Stimulated activated memory B cell treated with anti-CD40 and anti-IgM and Interleukin-4, amounts not matched to agents 10 μg/mL and 1 μg/mL and 100 μg/mL, for 72 hours (primary cell): ENCODE data around the gene TSPO.
"Not testable (repeated sequence)": the region's sequence is repeated elsewhere in the genome, so short reads cannot be mapped to it uniquely, and the experiment has no call there.

Source experiments
- ATAC-seq: fragments of 150-1000 bp; cut with Tn5 transposase; 2 replicates; pipeline ENCODE4 v1.10.0; 2021
- H3K27ac Mint-ChIP-seq: one replicate; pipeline ENCODE4 v1.8.0; 2022; ENCODE audit warnings: mild to moderate bottlenecking, mixed read lengths
- H3K27me3 Mint-ChIP-seq: one replicate; pipeline ENCODE4 v1.8.0; 2022; ENCODE audit warnings: mixed read lengths
- H3K36me3 Mint-ChIP-seq: one replicate; pipeline ENCODE4 v1.8.0; 2022; ENCODE audit warnings: mixed read lengths
- H3K4me1 Mint-ChIP-seq: one replicate; pipeline ENCODE4 v1.8.0; 2022; ENCODE audit warnings: mixed read lengths
- H3K4me3 Mint-ChIP-seq: one replicate; pipeline ENCODE4 v1.8.0; 2022; ENCODE audit warnings: mild to moderate bottlenecking, moderate library complexity, mixed read lengths
- H3K9me3 Mint-ChIP-seq: one replicate; pipeline ENCODE4 v1.8.0; 2022; ENCODE audit warnings: mixed read lengths

TSPO gene

DNA sequence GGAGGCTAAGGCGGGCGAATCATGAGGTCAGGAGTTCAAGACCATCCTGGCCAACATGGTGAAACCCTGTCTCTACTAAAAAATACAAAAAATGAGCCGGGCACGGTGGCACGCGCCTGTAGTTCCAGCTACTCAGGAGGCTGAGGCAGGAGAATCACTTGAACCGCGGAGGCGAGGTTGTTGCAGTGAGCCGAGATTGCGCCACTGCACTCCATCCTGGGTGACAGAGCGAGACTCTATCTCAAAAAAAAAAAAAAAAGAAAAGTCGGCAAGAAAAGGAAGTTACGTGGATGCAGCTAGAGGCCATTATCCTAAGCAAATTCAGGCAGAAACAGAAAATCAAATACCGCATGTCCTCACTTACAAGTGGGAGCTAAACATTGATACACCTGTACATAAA lies 5.0 kb upstream of the TSPO start:
- peak overlapping the region; percentile 40 for H3K27ac Mint-ChIP-seq
- ATAC-seq, H3K4me3 Mint-ChIP-seq: not testable (repeated sequence)

DNA sequence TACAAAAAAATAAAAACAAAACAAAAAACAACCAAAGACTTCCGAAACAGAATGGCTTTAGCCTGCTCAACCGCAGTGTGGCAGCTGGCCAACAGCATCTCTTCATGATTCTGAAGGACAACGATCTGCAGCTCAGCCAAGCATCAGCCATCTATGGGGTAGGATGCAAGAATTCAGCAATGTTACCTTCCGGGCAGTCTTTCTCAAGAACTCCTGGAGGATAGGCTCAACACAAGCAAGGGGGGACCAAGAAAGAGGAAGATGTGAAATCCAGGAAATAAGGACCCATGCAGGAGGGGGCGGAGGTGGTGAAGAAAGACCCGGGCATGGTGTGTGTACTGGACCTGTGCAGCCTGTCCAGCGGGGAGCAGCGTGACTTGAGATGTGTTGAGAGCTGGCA lies 3.5 kb upstream of the TSPO start:
- no peaks in the 10 kb centered on the region for H3K36me3 Mint-ChIP-seq
- H3K9me3 Mint-ChIP-seq: no peaks in the 10 kb centered on the region
- H3K27ac Mint-ChIP-seq: peak overlapping the region; percentile 40
- no peak overlapping the region for H3K4me3 Mint-ChIP-seq
- peaks cover 3% of the 10 kb centered on the region for H3K27me3 Mint-ChIP-seq
- ATAC-seq: no peak
- H3K4me1 Mint-ChIP-seq: peaks cover 65% of the 10 kb centered on the region

More for the DNA sequence above, 5.0 kb upstream of the TSPO start:
- H3K4me1 Mint-ChIP-seq: peaks cover 69% of the 10 kb centered on the region
- H3K9me3 Mint-ChIP-seq, H3K36me3 Mint-ChIP-seq, H3K27me3 Mint-ChIP-seq: not testable (repeated sequence)

DNA sequence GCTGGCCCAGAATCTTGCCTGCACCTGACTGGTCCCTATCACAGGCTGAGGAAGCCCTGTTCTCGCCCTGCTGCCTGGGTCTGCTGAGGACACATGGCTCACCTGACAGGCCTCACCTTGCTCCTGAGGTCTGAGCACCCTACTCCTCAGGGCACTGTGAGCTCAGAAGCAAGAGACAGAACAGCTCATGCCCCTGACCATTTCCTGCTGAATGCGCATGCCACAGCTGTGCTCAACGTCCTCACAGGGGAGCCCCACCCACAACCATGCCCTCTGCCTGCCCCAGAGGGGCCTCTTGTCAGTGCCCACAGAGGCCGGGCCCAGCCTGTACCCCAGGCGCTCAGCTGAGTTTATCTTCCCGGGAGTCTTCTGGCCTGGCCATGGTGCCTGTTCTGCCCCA lies 2.8 kb upstream of the TSPO start:
- H3K4me1 Mint-ChIP-seq: peaks cover 63% of the 10 kb centered on the region
- peak overlapping the region; percentile 40 for H3K27ac Mint-ChIP-seq
- no peaks in the 10 kb centered on the region for H3K9me3 Mint-ChIP-seq
- peaks cover 9% of the 10 kb centered on the region for H3K27me3 Mint-ChIP-seq
- ATAC-seq: no peak
- H3K4me3 Mint-ChIP-seq: no peak overlapping the region
- no peaks in the 10 kb centered on the region for H3K36me3 Mint-ChIP-seq

DNA sequence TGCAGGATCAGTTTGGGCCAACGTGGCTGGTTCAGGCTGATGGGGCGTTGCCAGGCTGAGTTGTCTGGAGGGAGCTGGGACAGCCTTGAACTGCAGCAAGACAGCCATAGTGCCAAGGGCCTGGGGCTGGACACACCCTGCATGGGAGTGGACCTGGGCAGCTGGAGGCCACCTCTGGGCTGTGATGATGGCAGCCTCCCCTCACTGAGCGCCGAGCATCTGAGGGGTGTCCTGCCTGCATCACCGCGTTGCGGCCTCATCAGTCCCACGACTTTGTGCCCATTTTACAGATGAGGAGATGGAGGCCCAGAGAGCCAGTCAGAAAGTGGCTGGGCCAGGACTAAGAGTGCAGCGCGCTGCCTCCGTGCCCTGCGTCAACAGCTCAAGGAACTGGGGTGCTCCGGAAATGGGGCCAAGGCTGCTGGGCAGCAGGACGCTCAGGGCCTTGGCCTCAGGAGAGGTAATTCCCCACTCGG lies 590 bp upstream of the TSPO start:
- H3K27ac Mint-ChIP-seq: peak overlapping the region; percentile 29
- H3K27me3 Mint-ChIP-seq: peaks cover 9% of the 10 kb centered on the region
- ATAC-seq: no peak
- no peaks in the 10 kb centered on the region for H3K36me3 Mint-ChIP-seq
- no peaks in the 10 kb centered on the region for H3K9me3 Mint-ChIP-seq
- peak overlapping the region; percentile 80 for H3K4me3 Mint-ChIP-seq
- peaks cover 78% of the 10 kb centered on the region for H3K4me1 Mint-ChIP-seq

DNA sequence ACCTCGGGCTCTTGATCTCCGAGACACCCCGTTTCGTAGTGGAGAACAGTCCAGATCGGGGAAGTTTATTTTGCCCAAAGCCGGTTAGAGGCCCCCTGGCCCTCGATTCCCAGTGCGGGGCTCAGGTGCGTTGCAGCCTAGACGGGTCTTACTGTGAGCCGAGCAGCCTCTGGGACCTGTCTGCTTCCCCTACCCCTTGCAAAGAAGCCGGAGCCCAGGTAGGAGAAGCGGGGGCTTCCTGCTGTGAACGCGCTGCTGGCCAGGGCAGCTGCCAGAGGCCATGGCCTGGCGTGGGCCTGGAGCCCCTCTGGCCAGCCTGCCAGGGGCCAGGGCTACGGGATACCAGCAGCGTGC lies 621 bp downstream of the TSPO start:
- H3K9me3 Mint-ChIP-seq: no peaks in the 10 kb centered on the region
- ATAC-seq: peak; percentile 10
- H3K27ac Mint-ChIP-seq: peak overlapping the region; percentile 29
- peaks cover 74% of the 10 kb centered on the region for H3K4me1 Mint-ChIP-seq
- no peaks in the 10 kb centered on the region for H3K36me3 Mint-ChIP-seq
- H3K27me3 Mint-ChIP-seq: peaks cover 9% of the 10 kb centered on the region
- H3K4me3 Mint-ChIP-seq: peak overlapping the region; percentile 77

DNA sequence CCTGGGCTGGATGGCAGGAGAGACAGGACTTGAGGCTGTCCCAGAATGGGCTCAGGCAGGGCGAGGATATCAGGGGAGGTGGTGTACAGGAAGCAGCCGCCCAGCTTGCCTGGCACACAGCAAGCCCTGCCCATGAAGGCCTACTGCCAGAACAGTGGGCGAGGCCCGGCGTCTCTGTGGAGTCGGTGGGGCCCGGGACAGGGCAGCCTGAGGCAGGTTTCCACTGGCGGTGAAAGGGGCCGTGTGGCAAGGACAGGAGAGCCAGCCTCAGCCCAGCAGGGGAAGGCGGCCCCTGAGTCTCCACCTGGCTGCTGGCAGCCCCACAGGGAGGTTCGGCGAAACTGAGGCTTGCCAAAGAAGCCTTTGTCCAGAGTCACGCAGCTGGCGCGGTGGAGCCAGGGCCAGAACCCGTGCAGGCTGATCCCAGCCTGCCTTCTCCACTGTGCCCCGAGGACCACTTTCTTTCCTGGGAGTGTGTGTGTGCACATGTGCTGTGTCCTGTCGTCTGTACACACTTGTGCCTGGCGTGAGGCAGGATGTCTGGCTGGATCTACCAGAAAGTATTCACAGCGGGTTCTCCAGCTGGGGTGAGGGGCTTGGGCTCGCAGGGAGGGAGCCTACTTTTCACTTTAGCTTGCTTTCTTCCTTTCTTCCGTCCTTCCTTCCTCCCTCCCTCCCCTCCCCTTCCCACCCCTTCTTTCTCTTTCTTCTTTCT lies 1.2 kb downstream of the TSPO start:
- Mint-ChIP-seq H3K27ac (peak overlapping the region; percentile 29), H3K36me3 (no peaks in the 10 kb centered on the region), H3K4me1 (peaks cover 68% of the 10 kb centered on the region), H3K4me3 (peak overlapping the region; percentile 77), H3K9me3 (no peaks in the 10 kb centered on the region), H3K27me3 (peaks cover 9% of the 10 kb centered on the region)
- peak; percentile 69 for ATAC-seq

DNA sequence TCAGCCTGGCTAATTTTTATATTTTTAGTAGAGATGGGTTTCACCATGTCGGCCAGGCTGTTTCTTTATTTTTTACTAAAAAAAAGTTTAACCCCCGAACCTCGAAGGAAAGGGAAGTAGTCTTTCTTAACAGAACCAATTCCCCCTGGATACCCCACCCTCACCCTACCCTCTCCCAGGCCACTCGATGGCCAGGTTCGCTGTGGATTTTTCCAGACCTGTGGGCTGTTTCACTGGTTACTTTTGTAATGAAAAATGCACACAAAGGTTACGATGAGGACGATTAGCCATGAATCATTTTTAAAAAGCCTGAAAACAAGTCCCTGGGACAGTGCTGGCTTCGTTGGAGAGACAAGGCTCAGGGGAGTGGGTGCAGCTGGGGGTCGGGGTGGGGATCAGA lies 2.5 kb downstream of the TSPO start:
- peak overlapping the region; percentile 43 for H3K4me3 Mint-ChIP-seq
- no peaks in the 10 kb centered on the region for H3K36me3 Mint-ChIP-seq
- H3K4me1 Mint-ChIP-seq: peaks cover 55% of the 10 kb centered on the region
- no peak overlapping the region for H3K27ac Mint-ChIP-seq
- peaks cover 9% of the 10 kb centered on the region for H3K27me3 Mint-ChIP-seq
- peak; percentile 25 for ATAC-seq
- no peaks in the 10 kb centered on the region for H3K9me3 Mint-ChIP-seq

DNA sequence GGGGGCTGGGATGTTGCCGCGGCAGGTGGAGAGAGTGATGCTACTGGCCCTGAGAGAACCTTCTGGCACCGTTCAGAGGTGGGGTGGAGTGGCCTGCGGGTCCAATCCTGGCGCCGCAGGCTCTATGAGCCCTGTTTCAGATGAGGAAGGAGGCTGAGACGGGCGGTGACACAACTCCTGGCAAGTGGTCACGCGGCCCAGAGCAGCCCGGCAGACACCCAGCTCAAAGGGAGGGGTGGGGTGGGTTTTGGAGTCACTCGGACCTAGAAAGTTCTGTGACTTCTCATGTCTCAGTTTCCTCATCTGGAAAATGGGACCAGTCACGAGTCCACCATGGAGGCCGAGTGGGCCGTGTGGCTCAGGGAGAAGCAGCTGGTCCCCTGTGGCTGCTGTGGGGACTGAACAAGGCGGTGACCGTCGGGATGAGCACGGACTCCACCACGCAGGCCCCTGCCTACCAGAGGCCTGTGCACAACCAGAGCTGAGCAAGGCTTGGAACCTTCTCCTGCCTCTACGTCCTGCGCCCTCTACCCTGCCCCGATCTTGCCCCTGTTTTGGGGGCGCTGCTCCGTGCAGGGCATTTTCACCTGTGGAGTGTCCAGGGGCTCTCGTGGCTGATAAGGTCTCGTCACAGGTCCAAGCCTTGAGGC lies 3.7 kb downstream of the TSPO start:
- Mint-ChIP-seq H3K27ac (peak overlapping the region; percentile 46), H3K36me3 (no peaks in the 10 kb centered on the region)

DNA sequence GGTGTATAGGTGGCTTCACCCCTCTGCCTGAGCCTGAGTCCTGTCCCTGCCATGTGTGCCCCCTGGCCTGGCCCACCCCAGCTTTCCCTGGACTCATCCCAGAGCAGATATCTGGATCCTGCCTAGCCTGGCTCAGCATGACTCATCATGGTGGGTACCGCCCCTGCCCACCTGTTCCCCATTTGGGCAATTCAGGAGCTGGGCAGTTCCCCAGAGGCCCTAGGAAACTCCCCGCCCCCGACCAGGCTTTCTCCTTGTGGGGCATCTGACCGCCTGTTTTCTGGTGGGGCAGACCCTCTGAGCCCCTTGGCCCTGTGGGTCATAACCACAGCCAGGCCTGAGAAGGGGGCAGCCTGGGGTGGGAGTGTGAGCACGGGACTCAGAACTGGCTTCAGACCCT lies 4.4 kb downstream of the TSPO start:
- Mint-ChIP-seq H3K4me1 (peaks cover 48% of the 10 kb centered on the region), H3K9me3 (no peaks in the 10 kb centered on the region), H3K4me3 (peak overlapping the region; percentile 41), H3K27ac (no peak overlapping the region), H3K27me3 (peaks cover 9% of the 10 kb centered on the region), H3K36me3 (no peaks in the 10 kb centered on the region)
- ATAC-seq: peak; percentile 9

More for the DNA sequence above, 3.7 kb downstream of the TSPO start:
- ATAC-seq: no peak
- no peaks in the 10 kb centered on the region for H3K9me3 Mint-ChIP-seq
- H3K4me1 Mint-ChIP-seq: peaks cover 53% of the 10 kb centered on the region
- H3K4me3 Mint-ChIP-seq: no peak overlapping the region
- H3K27me3 Mint-ChIP-seq: peaks cover 9% of the 10 kb centered on the region

DNA sequence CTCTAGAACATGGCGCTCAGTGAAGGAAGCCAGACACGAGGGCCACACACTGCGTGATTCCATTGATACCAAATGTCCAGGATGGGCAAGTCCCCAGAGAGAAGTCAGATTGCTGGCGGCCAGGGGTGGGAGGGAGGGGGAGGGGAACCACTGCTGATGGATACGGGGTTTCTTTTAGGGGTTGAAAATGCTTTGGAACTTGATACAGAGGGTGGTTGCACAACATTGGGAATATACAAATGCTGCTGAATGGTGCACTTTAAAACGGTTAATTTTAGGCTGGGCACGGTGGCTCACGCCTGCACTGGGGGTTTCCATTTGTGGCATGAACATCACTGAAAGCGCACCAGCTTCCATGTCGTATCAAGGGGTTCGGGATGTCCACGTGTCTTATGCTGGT lies 5.1 kb downstream of the TSPO start:
- Mint-ChIP-seq H3K36me3 (no peaks in the 10 kb centered on the region), H3K4me3 (peak overlapping the region; percentile 41), H3K9me3 (no peaks in the 10 kb centered on the region), H3K4me1 (peaks cover 42% of the 10 kb centered on the region), H3K27ac (no peak overlapping the region), H3K27me3 (peaks cover 9% of the 10 kb centered on the region)
- ATAC-seq: no peak

DNA sequence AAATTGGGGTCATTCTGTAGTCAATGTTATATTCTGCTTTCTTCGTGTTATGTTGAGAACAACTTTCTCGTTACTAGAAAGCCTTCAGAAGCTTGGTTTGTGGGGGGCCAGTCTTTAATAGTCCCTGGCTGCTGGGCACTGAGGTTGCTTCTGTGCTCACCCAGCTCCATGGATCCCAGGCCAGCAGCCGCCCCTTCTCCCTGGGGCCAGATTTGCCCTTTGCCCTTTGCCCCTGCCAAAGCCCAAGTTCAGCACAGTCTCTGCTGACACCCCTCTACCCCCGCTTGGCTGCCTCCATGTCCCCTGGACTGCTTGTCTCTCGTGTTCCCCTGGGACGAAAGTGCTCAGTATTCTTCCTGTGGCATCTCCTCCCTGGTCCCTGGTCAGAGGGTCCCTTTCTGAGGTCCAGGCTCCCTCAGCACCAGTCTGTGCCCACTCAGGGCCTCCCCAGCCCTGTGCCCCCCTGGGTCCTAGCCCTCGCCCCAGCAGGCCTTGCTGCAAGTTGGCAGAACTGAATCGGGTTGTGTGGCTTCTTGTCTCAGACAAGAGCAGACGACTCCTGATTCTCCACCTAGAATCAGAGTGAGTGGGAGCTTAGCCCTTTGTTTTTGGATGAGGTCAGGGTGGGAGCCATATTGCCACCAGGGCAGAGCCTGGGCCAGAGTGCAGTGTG lies 6.7 kb downstream of the TSPO start:
- Mint-ChIP-seq H3K4me3 (no peak overlapping the region), H3K27me3 (peaks cover 4% of the 10 kb centered on the region), H3K36me3 (peaks cover 5% of the 10 kb centered on the region), H3K4me1 (peaks cover 35% of the 10 kb centered on the region), H3K27ac (no peak overlapping the region), H3K9me3 (no peaks in the 10 kb centered on the region)
- no peak for ATAC-seq

DNA sequence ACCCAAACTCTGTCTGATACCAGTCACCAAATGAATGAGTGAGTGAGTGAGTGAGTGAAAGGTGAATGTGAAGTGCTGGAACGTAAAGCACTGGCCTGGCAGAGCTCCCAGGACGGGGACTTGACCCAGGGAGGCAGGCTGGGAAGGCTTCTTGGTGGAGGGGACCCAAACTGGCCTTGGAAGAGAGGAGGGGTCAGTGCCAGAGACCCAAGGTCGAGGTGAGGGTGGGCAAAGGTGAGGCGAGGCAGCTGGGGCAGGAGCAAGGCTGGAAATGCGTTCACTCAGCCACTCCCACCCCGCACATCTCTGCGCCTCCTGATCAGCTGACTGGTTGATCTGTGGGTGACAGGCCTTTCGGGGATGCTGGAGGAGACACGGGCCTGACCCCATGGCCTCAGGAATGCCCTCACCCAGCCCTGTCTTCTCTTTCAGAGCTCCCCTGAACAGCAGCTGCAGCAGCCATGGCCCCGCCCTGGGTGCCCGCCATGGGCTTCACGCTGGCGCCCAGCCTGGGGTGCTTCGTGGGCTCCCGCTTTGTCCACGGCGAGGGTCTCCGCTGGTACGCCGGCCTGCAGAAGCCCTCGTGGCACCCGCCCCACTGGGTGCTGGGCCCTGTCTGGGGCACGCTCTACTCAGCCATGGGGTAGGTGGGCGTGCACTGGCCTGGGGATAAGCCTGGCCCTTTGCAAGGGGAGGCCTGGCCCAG lies 7.6 kb downstream of the TSPO start:
- no peak overlapping the region for H3K4me3 Mint-ChIP-seq
- H3K4me1 Mint-ChIP-seq: peaks cover 35% of the 10 kb centered on the region
- H3K27me3 Mint-ChIP-seq: no peaks in the 10 kb centered on the region
- no peak overlapping the region for H3K27ac Mint-ChIP-seq
- H3K36me3 Mint-ChIP-seq: peaks cover 5% of the 10 kb centered on the region
- ATAC-seq: no peak
- H3K9me3 Mint-ChIP-seq: no peaks in the 10 kb centered on the region

DNA sequence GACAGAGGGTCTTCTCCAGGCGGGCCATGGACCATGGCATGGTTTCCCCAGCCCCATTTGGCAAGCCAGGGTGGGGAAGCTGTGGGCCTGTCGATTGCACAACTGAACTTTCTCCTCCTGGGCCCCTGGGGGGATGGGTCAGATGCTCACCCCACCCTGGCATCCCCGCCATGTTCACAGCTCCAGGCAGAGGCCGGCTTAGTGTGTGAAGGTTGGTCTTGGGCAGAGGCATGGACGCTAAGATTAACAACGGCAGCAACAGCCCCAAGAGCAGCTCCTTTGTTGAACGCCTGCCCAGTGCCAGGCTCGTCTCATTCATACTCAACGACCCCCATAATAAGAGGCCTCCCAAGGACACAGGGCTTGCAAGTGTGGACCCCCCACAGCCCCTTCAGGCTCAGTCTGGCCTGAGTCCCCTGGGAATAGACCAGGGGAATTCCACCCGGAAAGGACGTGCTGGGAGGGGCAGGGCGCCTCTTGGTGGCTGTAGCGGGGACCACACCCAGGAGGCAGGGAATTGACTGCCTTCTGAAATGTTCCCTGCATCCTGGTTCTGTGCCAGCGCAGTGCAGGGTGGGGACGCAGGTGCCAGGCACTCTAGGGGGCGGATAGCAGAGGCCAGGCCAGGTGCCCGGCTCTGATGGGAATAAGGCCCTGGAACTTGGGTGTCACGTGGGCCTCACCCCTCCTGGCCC lies 8.3 kb downstream of the TSPO start:
- H3K36me3 Mint-ChIP-seq: peaks cover 5% of the 10 kb centered on the region
- no peak overlapping the region for H3K27ac Mint-ChIP-seq
- no peak overlapping the region for H3K4me3 Mint-ChIP-seq
- ATAC-seq: no peak
- no peaks in the 10 kb centered on the region for H3K9me3 Mint-ChIP-seq
- no peaks in the 10 kb centered on the region for H3K27me3 Mint-ChIP-seq
- peaks cover 35% of the 10 kb centered on the region for H3K4me1 Mint-ChIP-seq

DNA sequence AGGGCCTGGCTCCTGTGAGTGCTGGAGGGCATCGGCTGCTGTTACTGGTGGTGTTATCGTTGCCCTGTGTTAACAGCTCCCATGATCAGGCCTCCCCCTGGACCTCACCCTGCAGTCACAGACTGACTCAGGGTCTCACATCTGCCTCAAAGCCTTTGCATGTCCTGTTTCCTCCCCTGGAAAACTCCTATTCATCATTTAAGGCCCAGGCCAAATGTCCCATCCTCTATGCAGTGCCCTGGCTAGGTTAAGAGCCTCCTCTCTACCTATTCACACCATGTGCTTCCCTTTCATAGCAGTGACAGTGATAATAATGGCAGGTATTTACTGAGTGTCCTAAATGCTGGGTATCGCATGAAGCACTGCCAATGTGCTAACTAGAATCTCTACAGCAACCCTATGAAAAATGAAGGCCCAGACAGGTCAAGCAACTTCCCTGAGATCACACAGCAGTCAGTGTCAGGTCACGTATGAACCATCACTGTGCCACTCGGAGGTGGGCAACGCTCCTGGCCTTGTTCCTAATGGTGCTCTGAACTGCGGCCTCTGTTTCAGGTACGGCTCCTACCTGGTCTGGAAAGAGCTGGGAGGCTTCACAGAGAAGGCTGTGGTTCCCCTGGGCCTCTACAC lies 9.3 kb downstream of the TSPO start:
- H3K9me3 Mint-ChIP-seq: no peaks in the 10 kb centered on the region
- H3K27ac Mint-ChIP-seq: no peak overlapping the region
- no peak overlapping the region for H3K4me3 Mint-ChIP-seq
- ATAC-seq: no peak
- H3K4me1 Mint-ChIP-seq: peaks cover 28% of the 10 kb centered on the region
- peaks cover 5% of the 10 kb centered on the region for H3K36me3 Mint-ChIP-seq
- no peaks in the 10 kb centered on the region for H3K27me3 Mint-ChIP-seq
